Fibroblast of mammary gland (primary cell): ENCODE results near the gene TBXA2R.

Source experiments
- DNase-seq: peaks from one replicate; pipeline ENCODE4 v3.0.0-alpha.2; 2010; ENCODE audit warnings: low read depth
- H3K4me3 ChIP-seq: 2 replicates; pipeline ENCODE4 v1.5.1; 2011; ENCODE audit warnings: low read depth, mild to moderate bottlenecking, low read length, moderate library complexity; ENCODE audit not compliant: control insufficient read depth
- TF ChIP-seq, protein P1 (sequence below): conservative IDR thresholded peaks from 2 replicates; pipeline ENCODE4 v1.5.1; 2011; ENCODE audit warnings: low read depth, low read length, inconsistent platforms; ENCODE audit not compliant: control insufficient read depth, insufficient read depth

TBXA2R gene

DNA sequence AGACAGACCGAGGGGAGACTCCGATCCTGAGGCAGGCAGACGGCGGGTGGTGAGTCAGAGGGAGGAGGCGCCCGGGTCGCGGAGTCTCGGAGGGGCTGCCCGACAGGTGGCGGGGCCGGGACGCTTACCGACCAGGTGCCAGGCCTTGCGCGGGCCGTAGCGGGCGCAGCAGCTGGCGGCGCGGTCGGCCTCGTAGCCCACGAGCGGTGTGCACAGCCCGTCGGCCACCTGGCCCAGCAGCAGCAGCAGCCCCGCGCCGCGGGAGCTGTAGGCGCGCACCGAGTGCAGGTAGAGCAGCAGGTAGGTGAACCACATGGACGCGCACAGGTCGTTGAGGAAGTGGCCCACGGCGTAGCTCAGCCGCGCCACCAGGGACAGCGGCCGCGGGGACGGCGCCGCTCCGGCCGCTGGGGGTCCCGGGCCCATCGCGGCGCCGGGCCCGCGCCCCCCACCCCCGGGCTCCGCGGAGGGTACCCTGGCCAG lies 49.7 kb downstream of the TBXA2R start:
- DNase-seq: no peak
- TF ChIP-seq, protein P1, sequence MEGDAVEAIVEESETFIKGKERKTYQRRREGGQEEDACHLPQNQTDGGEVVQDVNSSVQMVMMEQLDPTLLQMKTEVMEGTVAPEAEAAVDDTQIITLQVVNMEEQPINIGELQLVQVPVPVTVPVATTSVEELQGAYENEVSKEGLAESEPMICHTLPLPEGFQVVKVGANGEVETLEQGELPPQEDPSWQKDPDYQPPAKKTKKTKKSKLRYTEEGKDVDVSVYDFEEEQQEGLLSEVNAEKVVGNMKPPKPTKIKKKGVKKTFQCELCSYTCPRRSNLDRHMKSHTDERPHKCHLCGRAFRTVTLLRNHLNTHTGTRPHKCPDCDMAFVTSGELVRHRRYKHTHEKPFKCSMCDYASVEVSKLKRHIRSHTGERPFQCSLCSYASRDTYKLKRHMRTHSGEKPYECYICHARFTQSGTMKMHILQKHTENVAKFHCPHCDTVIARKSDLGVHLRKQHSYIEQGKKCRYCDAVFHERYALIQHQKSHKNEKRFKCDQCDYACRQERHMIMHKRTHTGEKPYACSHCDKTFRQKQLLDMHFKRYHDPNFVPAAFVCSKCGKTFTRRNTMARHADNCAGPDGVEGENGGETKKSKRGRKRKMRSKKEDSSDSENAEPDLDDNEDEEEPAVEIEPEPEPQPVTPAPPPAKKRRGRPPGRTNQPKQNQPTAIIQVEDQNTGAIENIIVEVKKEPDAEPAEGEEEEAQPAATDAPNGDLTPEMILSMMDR: no peak
- H3K4me3 ChIP-seq: peak overlapping the region; percentile 72

DNA sequence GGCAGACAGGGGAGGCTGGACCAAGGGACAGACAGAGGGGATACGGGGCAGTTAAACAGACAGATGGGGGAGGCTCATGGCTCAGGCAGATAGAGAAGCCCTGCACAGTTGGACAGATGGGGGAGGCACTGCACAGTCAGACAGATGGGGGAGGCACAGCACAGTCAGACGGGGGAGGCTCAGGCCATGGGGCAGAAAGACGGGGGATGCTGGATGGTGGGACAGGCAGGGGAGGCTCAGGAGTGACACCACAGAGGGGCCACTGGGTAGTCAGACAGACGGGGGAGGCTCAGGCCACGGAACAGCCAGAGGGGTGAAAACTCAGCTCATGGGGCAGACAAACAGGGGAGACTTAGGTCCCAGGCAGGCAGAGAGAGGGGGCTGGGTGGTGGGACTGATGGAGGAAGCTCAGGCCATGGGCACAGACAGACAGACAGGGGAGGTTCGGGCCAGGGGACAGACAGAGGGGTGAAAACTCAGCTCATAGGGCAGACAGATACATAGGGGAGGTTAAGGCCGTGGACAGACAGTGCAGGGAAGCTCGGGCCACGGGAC lies 50.2 kb downstream of the TBXA2R start:
- H3K4me3 ChIP-seq: peak overlapping the region; percentile 72
- TF ChIP-seq, protein P1: no peak
- DNase-seq: no peak

DNA sequence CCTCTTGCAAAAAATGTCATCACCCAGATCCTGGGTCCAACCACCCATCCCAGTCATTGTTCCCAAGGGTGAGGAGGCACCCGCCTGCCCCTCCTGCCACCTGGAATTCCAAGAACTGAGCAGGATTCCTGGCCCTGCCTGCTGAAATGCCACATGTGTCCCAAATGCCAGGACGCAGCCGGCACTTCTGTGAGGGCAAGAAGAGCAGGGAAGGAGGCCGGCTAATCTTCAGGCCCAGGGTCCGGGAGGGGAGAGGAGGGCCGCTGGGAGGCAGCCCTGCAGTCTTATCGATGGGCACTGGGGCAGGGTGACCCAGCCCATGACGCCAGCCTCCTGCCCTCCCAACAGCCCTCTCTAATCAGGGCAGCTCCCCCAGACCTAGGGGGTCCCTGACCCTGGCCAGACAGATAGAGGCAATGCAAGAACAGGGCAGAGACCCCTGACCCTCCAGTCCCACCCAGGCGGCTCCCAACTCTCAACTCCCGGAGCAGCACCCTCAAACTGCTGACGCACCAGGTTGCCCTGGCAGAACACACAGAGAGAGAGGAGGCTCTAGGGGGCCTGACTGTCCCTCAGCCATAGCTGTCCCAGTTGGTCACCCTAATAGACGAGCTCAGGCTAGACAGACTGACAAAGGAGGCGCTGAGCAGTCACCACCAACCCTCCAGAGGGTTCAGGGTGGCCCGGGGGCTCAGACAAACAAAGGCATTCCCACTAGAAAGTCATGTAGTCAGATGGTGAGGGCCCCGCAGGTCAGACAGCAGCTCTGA lies 50.8 kb downstream of the TBXA2R start:
- no peak for DNase-seq
- TF ChIP-seq, protein P1: no peak
- peak overlapping the region; percentile 72 for H3K4me3 ChIP-seq

DNA sequence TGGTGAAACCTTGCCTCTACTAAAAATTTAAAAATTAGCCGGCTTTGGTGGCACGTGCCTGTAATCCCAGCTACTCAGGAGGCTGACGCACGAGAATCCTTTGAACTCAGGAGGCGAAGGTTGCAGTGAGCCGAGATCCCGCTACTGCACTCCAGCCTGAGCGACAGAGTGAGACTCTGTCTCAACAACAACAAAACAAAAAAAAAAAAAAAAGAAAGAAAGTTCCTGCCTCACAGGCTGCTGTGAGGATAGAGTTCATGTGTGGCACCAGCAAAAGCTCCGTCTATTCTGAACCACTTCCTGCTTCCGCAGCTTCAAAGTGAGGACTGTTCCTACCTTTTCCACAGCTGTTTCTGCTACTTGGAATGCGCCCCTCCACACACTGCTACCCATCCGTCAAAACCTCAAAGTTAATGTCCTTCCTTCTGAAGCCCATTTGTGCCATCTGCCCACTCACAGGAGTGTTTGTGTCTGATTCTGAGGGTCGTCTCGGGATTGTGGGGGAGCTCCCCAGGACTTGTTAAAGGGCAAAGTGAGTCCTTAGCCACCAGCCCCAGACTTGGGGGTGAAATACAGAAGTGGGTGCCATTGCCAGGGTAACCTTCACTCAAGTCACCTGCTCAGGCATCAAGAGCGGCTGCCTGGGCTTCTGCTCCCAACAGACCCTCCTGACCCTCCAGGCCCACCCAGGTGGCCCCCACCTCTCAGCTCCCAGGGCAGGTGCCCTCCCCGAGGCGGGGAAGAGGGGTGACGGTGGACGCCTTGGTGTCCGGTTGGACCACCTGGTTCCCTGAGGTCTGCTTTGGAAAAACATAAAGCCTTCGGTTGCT lies 52.2 kb downstream of the TBXA2R start:
- no peak overlapping the region for H3K4me3 ChIP-seq
- DNase-seq: no peak

DNA sequence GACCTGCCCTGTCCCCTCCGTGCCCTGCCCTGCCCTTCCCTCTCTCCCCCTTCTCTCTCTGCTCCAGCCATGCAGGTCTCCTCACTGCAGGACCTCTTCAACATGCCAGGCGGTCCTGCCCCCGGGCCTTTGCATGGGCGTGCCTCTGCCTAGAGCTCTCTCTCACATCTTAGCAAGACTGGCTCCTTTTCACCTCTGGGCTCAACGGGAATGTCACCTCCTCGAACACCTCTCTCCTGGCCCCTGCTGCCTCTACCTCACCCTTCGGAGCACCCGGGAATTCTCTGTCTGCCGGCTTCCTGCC lies 54.9 kb downstream of the TBXA2R start:
- H3K4me3 ChIP-seq: no peak overlapping the region
- no peak for DNase-seq
- TF ChIP-seq, protein P1: no peak

More for the DNA sequence above, 52.2 kb downstream of the TBXA2R start:
- TF ChIP-seq, protein P1: no peak

DNA sequence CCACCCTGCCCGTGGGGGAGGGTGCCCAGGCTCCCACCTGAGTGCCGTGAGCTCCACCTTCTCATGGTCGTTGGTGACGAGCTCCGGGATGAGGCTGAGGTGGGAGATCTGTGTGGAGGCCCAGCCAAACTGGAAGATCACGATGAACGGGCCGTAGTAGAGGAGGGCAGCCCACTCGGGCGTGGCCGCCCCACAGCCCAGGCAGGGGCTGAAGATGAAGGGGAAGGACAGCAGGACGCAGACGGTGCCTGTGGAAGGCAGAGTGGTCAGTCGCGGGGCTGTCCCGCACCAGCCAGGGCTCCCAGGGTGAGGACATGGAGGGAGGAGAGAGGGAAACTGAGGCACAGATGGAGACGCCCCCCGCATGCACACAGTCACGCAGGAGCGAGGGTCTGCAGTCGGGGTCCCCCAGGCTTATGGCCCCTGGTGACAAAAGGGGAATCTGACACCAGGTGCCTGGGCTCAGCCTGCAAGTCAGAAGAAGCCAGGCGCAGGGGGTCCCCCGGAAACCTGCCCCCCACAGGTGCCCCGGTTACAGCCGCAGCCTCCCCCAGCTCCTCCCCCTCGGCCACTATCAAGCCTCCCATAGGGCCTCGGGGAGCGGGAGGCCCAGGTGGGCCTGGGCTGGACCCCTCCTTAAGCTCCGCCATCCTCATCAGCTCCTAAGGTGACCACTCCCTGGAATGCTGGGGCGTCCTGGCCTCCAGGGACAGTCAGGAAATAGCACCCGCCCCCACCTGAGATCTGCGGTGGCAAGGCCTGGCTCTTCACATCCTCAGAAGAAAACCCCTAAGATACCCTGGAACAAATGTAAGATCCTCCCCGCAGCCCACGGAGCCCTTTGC lies 55.5 kb downstream of the TBXA2R start:
- no peak for DNase-seq
- H3K4me3 ChIP-seq: no peak overlapping the region
- TF ChIP-seq, protein P1: no peak
